HG02884 (cell line): ENCODE results near the gene NSFL1C.
A peak's percentile ranks its signal among the peaks of the same experiment; 100 is the strongest.

Source experiments
- ATAC-seq: cut with Tn5 transposase; IDR thresholded peaks from one replicate; pipeline ENCODE4 v1.9.1; 2021; ENCODE audit warnings: mild to moderate bottlenecking, moderate library complexity; ENCODE audit not compliant: unreplicated experiment

The NSFL1C gene

GRCh38 chr20:1462834-1463233 lies 3.8 kb downstream of the NSFL1C start:
- no peak for ATAC-seq

- ATAC-seq, result no peak
These were observed 4.6 kb downstream of the NSFL1C start for GRCh38 chr20:1462001-1462400.

GRCh38 chr20:1460275-1460674 lies 6.4 kb downstream of the NSFL1C start:
- no peak for ATAC-seq

GRCh38 chr20:1457992-1458391 lies 8.7 kb downstream of the NSFL1C start:
- no peak for ATAC-seq

GRCh38 chr20:1456300-1456699 lies 10.3 kb downstream of the NSFL1C start:
- no peak for ATAC-seq

- no peak for ATAC-seq
These were observed 15.6 kb downstream of the NSFL1C start for GRCh38 chr20:1450926-1451491.

GRCh38 chr20:1449370-1449769 lies 17.3 kb downstream of the NSFL1C start:
- no peak for ATAC-seq

GRCh38 chr20:1448081-1448620 lies 18.5 kb downstream of the NSFL1C start:
- ATAC-seq, result no peak

GRCh38 chr20:1446536-1446935 lies 20.1 kb downstream of the NSFL1C start:
- ATAC-seq, result no peak

- ATAC-seq, result no peak
These were observed 23.6 kb downstream of the NSFL1C start for GRCh38 chr20:1443085-1443484.

GRCh38 chr20:1442304-1442703 lies 24.3 kb downstream of the NSFL1C start:
- no peak for ATAC-seq

- no peak for ATAC-seq
These were observed 25.5 kb downstream of the NSFL1C start for GRCh38 chr20:1441133-1441532.

- ATAC-seq, result no peak
These were observed 26.6 kb downstream of the NSFL1C start for GRCh38 chr20:1440024-1440423.

GRCh38 chr20:1438361-1438760 lies 28.3 kb downstream of the NSFL1C start:
- no peak for ATAC-seq

- ATAC-seq, result no peak
These were observed 29.3 kb downstream of the NSFL1C start for GRCh38 chr20:1437235-1437904.

- ATAC-seq, result no peak
These were observed 30.4 kb downstream of the NSFL1C start for GRCh38 chr20:1436263-1436662.

GRCh38 chr20:1435337-1435699 lies 31.3 kb downstream of the NSFL1C start:
- ATAC-seq, result no peak

- peak; percentile 83 for ATAC-seq
These were observed 31.9 kb downstream of the NSFL1C start for GRCh38 chr20:1434571-1435336.

GRCh38 chr20:1431158-1431557 lies 35.5 kb downstream of the NSFL1C start:
- no peak for ATAC-seq

GRCh38 chr20:1430004-1430451 lies 36.6 kb downstream of the NSFL1C start:
- ATAC-seq, result no peak

GRCh38 chr20:1429143-1429728 lies 37.4 kb downstream of the NSFL1C start:
- no peak for ATAC-seq
